ENCODE data around the gene TAC4. TPM values are rescaled to one million over a fixed set of nuclear protein-coding genes. Genes with fewer than 3 reads are reported as not detected.
A peak's percentile ranks its signal among the peaks of the same experiment; 100 is the strongest.

TAC4 gene
- not detected for total RNA-seq
- long read RNA-seq, partial matches to known transcripts: 0 of 2 reads
- long read RNA-seq, other reads (novel, unspliced or antisense): 2 of 2 reads

- DNase-seq (ENCODE audit: low spot score): no peak
These were observed at the start of gene TAC4 for GRCh38 chr17:49848019-49848473. Gene TAC4, minus strand, starts transcription at chr17:49848069. Its CDS starts 52 bp downstream, at chr17:49848017.

- no peak for DNase-seq (ENCODE audit: low spot score)
These were observed 49.0 kb upstream of the TAC4 start for GRCh38 chr17:49896860-49897259.

GRCh38 chr17:49896222-49896621 is 48.4 kb upstream of the TAC4 start:
- DNase-seq (ENCODE audit: low spot score): no peak

GRCh38 chr17:49895812-49896211 is 47.9 kb upstream of the TAC4 start:
- DNase-seq (ENCODE audit: low spot score): no peak

- no peak for DNase-seq (ENCODE audit: low spot score)
These were observed 46.9 kb upstream of the TAC4 start for GRCh38 chr17:49894761-49895160.

GRCh38 chr17:49891694-49892389 is 44.0 kb upstream of the TAC4 start:
- DNase-seq (ENCODE audit: low spot score): no peak

GRCh38 chr17:49891271-49891670 is 43.4 kb upstream of the TAC4 start:
- DNase-seq (ENCODE audit: low spot score): no peak

GRCh38 chr17:49890852-49891251 is 43.0 kb upstream of the TAC4 start:
- DNase-seq (ENCODE audit: low spot score): no peak

- no peak for DNase-seq (ENCODE audit: low spot score)
These were observed 42.4 kb upstream of the TAC4 start for GRCh38 chr17:49890077-49890821.

GRCh38 chr17:49889500-49889899 is 41.6 kb upstream of the TAC4 start:
- no peak for DNase-seq (ENCODE audit: low spot score)

GRCh38 chr17:49887744-49888360 is 40.0 kb upstream of the TAC4 start:
- no peak for DNase-seq (ENCODE audit: low spot score)

- no peak for DNase-seq (ENCODE audit: low spot score)
These were observed 39.3 kb upstream of the TAC4 start for GRCh38 chr17:49887086-49887743.

GRCh38 chr17:49886036-49886435 is 38.2 kb upstream of the TAC4 start:
- DNase-seq (ENCODE audit: low spot score): no peak

GRCh38 chr17:49882434-49882833 is 34.6 kb upstream of the TAC4 start:
- no peak for DNase-seq (ENCODE audit: low spot score)

- no peak for DNase-seq (ENCODE audit: low spot score)
These were observed 33.2 kb upstream of the TAC4 start for GRCh38 chr17:49881054-49881402.

- DNase-seq (ENCODE audit: low spot score): peak; percentile 93
These were observed 32.6 kb upstream of the TAC4 start for GRCh38 chr17:49880291-49881053.

- no peak for DNase-seq (ENCODE audit: low spot score)
These were observed 31.3 kb upstream of the TAC4 start for GRCh38 chr17:49878931-49879904.

GRCh38 chr17:49875685-49876084 is 27.8 kb upstream of the TAC4 start:
- DNase-seq (ENCODE audit: low spot score): no peak

GRCh38 chr17:49874911-49875310 is 27.0 kb upstream of the TAC4 start:
- no peak for DNase-seq (ENCODE audit: low spot score)

GRCh38 chr17:49873926-49874325 is 26.1 kb upstream of the TAC4 start:
- DNase-seq (ENCODE audit: low spot score): no peak
